Loucy (cell line): ENCODE measurements around the gene WWOX.
A peak's percentile ranks its signal among the peaks of the same experiment; 100 is the strongest.

Experiments
- H2AFZ ChIP-seq: fragments of 200-600 bp; sonication (generic); 2 replicates; pipeline ENCODE4 v1.6.0; 2016; ENCODE audit warnings: antibody characterized with exemption, mild to moderate bottlenecking, low read length, moderate library complexity
- H3F3A ChIP-seq: fragments of 200-600 bp; 2 replicates; pipeline ENCODE4 v1.6.0; 2016; ENCODE audit warnings: antibody characterized with exemption, low read depth, mild to moderate bottlenecking
- H3K27me3 ChIP-seq: fragments of 200-600 bp; sonication (generic); 2 replicates; pipeline ENCODE4 v1.6.1; 2014; ENCODE audit warnings: low read length, mild to moderate bottlenecking; ENCODE audit not compliant: insufficient read depth, poor library complexity, severe bottlenecking
- H3K36me3 ChIP-seq: fragments of 200-600 bp; sonication (generic); 2 replicates; pipeline ENCODE4 v1.6.1; 2016; ENCODE audit warnings: low read length; ENCODE audit not compliant: insufficient read depth
- H3K4me1 ChIP-seq: fragments of 200-600 bp; sonication (generic); 2 replicates; pipeline ENCODE4 v1.5.1; 2014; ENCODE audit warnings: low read length, mild to moderate bottlenecking; ENCODE audit not compliant: insufficient read depth, poor library complexity, severe bottlenecking
- H3K4me2 ChIP-seq: fragments of 200-600 bp; sonication (generic); 2 replicates; pipeline ENCODE4 v1.6.0; 2014; ENCODE audit warnings: antibody characterized with exemption, low read length, low read depth, mild to moderate bottlenecking; ENCODE audit not compliant: poor library complexity, severe bottlenecking
- H3K4me3 ChIP-seq: fragments of 200-600 bp; sonication (generic); 2 replicates; pipeline ENCODE4 v1.5.1; 2014; ENCODE audit warnings: low read length, mild to moderate bottlenecking, mixed read lengths; ENCODE audit not compliant: poor library complexity, severe bottlenecking
- H3K79me2 ChIP-seq: fragments of 200-600 bp; sonication (generic); 2 replicates; pipeline ENCODE4 v1.6.1; 2014; ENCODE audit warnings: low read length; ENCODE audit not compliant: insufficient read depth
- H3K9ac ChIP-seq: fragments of 200-600 bp; sonication (generic); 2 replicates; pipeline ENCODE4 v1.6.0; 2014; ENCODE audit warnings: mild to moderate bottlenecking, low read depth, low read length, moderate library complexity; ENCODE audit not compliant: poor library complexity, severe bottlenecking
- H3K9me2 ChIP-seq: fragments of 200-600 bp; sonication (generic); replicated peaks from 2 replicates; pipeline ENCODE4 v1.6.1; 2016; ENCODE audit warnings: low read depth, low read length, mixed read lengths
- H3K9me3 ChIP-seq: fragments of 200-600 bp; sonication (generic); 2 replicates; pipeline ENCODE4 v1.6.1; 2014; ENCODE audit warnings: mild to moderate bottlenecking, antibody characterized with exemption, low read length, low read depth; ENCODE audit not compliant: insufficient read depth
- H4K20me1 ChIP-seq: fragments of 200-600 bp; sonication (generic); 2 replicates; pipeline ENCODE4 v1.6.0; 2014; ENCODE audit warnings: antibody characterized with exemption, low read length, mild to moderate bottlenecking; ENCODE audit not compliant: insufficient read depth, poor library complexity, severe bottlenecking
- EZH2phosphoT487 ChIP-seq: fragments of 200-600 bp; IDR thresholded peaks from 2 replicates; pipeline ENCODE4 v1.6.1; 2018; ENCODE audit warnings: antibody characterized with exemption, mild to moderate bottlenecking, moderate library complexity, borderline replicate concordance
- TF ChIP-seq, protein P1 (sequence below): fragments of 200-600 bp; sonication (generic); conservative IDR thresholded peaks from 2 replicates; pipeline ENCODE4 v1.5.1; 2014; ENCODE audit warnings: mild to moderate bottlenecking, antibody characterized with exemption, low read length

Gene WWOX

GRCh38 chr16:78577630-78578029 lies 478.2 kb downstream of the WWOX start:
- Histone ChIP-seq H3K4me1 (peaks cover 41% of the 10 kb centered on the region), H3K27me3 (no peaks in the 10 kb centered on the region), H3K79me2 (no peaks in the 10 kb centered on the region), H2AFZ (no peak overlapping the region), H3F3A (no peaks in the 10 kb centered on the region), H4K20me1 (no peaks in the 10 kb centered on the region), H3K36me3 (no peaks in the 10 kb centered on the region), H3K4me3 (no peak overlapping the region), H3K4me2 (peak overlapping the region; percentile 41), H3K9me3 (no peaks in the 10 kb centered on the region), H3K9ac (no peak overlapping the region), H3K9me2 (no peaks in the 10 kb centered on the region)
- TF ChIP-seq, protein P1, sequence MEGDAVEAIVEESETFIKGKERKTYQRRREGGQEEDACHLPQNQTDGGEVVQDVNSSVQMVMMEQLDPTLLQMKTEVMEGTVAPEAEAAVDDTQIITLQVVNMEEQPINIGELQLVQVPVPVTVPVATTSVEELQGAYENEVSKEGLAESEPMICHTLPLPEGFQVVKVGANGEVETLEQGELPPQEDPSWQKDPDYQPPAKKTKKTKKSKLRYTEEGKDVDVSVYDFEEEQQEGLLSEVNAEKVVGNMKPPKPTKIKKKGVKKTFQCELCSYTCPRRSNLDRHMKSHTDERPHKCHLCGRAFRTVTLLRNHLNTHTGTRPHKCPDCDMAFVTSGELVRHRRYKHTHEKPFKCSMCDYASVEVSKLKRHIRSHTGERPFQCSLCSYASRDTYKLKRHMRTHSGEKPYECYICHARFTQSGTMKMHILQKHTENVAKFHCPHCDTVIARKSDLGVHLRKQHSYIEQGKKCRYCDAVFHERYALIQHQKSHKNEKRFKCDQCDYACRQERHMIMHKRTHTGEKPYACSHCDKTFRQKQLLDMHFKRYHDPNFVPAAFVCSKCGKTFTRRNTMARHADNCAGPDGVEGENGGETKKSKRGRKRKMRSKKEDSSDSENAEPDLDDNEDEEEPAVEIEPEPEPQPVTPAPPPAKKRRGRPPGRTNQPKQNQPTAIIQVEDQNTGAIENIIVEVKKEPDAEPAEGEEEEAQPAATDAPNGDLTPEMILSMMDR = no peak
- TF ChIP-seq EZH2phosphoT487 = no peak

- no peak overlapping the region for H2AFZ ChIP-seq
- H3K36me3 ChIP-seq = no peaks in the 10 kb centered on the region
- H3F3A ChIP-seq = no peaks in the 10 kb centered on the region
- H3K9me3 ChIP-seq = no peaks in the 10 kb centered on the region
- peak overlapping the region; percentile 15 for H3K9ac ChIP-seq
- no peak overlapping the region for H3K4me3 ChIP-seq
- peaks cover 41% of the 10 kb centered on the region for H3K4me1 ChIP-seq
- no peaks in the 10 kb centered on the region for H3K27me3 ChIP-seq
- H3K79me2 ChIP-seq = no peaks in the 10 kb centered on the region
- TF ChIP-seq EZH2phosphoT487 = no peak
- TF ChIP-seq, protein P1 = no peak
- no peak overlapping the region for H3K4me2 ChIP-seq
- no peaks in the 10 kb centered on the region for H4K20me1 ChIP-seq
- no peaks in the 10 kb centered on the region for H3K9me2 ChIP-seq
Observed at GRCh38 chr16:78579020-78579419, 479.6 kb downstream of the WWOX start.

GRCh38 chr16:78583441-78583840 lies 484.0 kb downstream of the WWOX start:
- Histone ChIP-seq H4K20me1 (no peaks in the 10 kb centered on the region), H3K9ac (no peak overlapping the region), H3K9me2 (no peaks in the 10 kb centered on the region), H3K4me3 (no peak overlapping the region), H3K9me3 (no peaks in the 10 kb centered on the region), H3K4me2 (no peak overlapping the region), H3K4me1 (peaks cover 13% of the 10 kb centered on the region), H3K36me3 (no peaks in the 10 kb centered on the region), H2AFZ (no peak overlapping the region), H3F3A (no peaks in the 10 kb centered on the region), H3K79me2 (no peaks in the 10 kb centered on the region), H3K27me3 (no peaks in the 10 kb centered on the region)
- TF ChIP-seq, protein P1 = no peak
- no peak for TF ChIP-seq EZH2phosphoT487
